Natural killer cell (primary cell): ENCODE results near the gene GRB7. TPM values are rescaled to one million over a fixed set of nuclear protein-coding genes. Genes with fewer than 3 reads are reported as not detected.

ENCODE experiments used
- ATAC-seq, 3 donors: fragments of 150-1000 bp in 2 of 3; fragments of 200-7000 bp in 1 of 3; cut with Tn5 transposase; 1 replicate in 1 of 3; 2 replicates in 2 of 3; pipeline ENCODE4 v1.10.0; 2021; ENCODE audit warnings: mild to moderate bottlenecking in 2 of 3, moderate library complexity in 2 of 3
- DNase-seq, 2 donors: peaks; one replicate each; pipeline versions ENCODE4 v3.0.0 to v3.0.0-alpha.2; 2013 to 2021; ENCODE audit warnings: mixed read lengths in 1 of 2
- H3K27ac ChIP-seq: one replicate; pipeline ENCODE4 v1.5.1; 2013; ENCODE audit warnings: mild to moderate bottlenecking, low read length
- H3K27me3 ChIP-seq: one replicate; pipeline ENCODE4 v1.6.1; 2013; ENCODE audit warnings: low read length; ENCODE audit not compliant: control insufficient read depth, insufficient read depth
- H3K36me3 ChIP-seq: one replicate; pipeline ENCODE4 v1.6.1; 2013; ENCODE audit warnings: low read length; ENCODE audit not compliant: control insufficient read depth, insufficient read depth
- H3K4me1 ChIP-seq: one replicate; pipeline ENCODE4 v1.6.1; 2013; ENCODE audit warnings: low read length; ENCODE audit not compliant: control insufficient read depth, insufficient read depth
- H3K4me3 ChIP-seq: one replicate; pipeline ENCODE4 v1.5.1; 2013; ENCODE audit warnings: low read length
- H3K9me3 ChIP-seq: one replicate; pipeline ENCODE4 v1.6.1; 2013; ENCODE audit warnings: low read length; ENCODE audit not compliant: control insufficient read depth, insufficient read depth
- H3K27ac Mint-ChIP-seq, 2 donors: one replicate each; pipeline ENCODE4 v1.8.0; 2022; ENCODE audit warnings: mild to moderate bottlenecking in 2 of 2, mixed read lengths in 2 of 2, moderate library complexity in 1 of 2
- H3K27me3 Mint-ChIP-seq, 2 donors: one replicate each; pipeline ENCODE4 v1.8.0; 2022; ENCODE audit warnings: low read depth in 2 of 2, mixed read lengths in 2 of 2
- H3K36me3 Mint-ChIP-seq: one replicate; pipeline ENCODE4 v1.8.0; 2022; ENCODE audit warnings: mixed read lengths
- H3K4me1 Mint-ChIP-seq, 2 donors: one replicate each; pipeline ENCODE4 v1.8.0; 2022; ENCODE audit warnings: mixed read lengths in 2 of 2
- H3K4me3 Mint-ChIP-seq: one replicate; pipeline ENCODE4 v1.8.0; 2022; ENCODE audit warnings: mild to moderate bottlenecking, moderate library complexity, mixed read lengths
- H3K9me3 Mint-ChIP-seq, 2 donors: one replicate each; pipeline ENCODE4 v1.8.0; 2022; ENCODE audit warnings: mixed read lengths in 2 of 2
- CTCF ChIP-seq: fragments of 200-600 bp; IDR thresholded peaks from one replicate; pipeline ENCODE4 v1.8.0; 2022; ENCODE audit warnings: antibody characterized with exemption
- WGBS: methylation state at CpG from one replicate; pipeline ENCODE4 v1.1.7; 2013; ENCODE audit warnings: missing lambda C conversion rate; ENCODE audit not compliant: insufficient coverage; 5-methylcytosine and 5-hydroxymethylcytosine counted together
- intact Hi-C: fragments of 100-400 bp; cut with micrococcal nuclease; formaldehyde crosslinking; loops from one replicate; pipeline ENCODE4 v1.14.2; 2022
- total RNA-seq, 4 donors: library from RNA; stranded (reverse); fragments of 120-200 nt in 1 of 4; gene quantifications; one replicate each; pipeline versions ENCODE4 v1.2.3 to v1.2.4, GENCODE V29; 2013 to 2022

GRB7 gene
- total RNA-seq, 3 donors from 2014 or later (not counting 1 experiment from before 2014, with no cell fraction given): 0.27 TPM; not detected in 2

DNA sequence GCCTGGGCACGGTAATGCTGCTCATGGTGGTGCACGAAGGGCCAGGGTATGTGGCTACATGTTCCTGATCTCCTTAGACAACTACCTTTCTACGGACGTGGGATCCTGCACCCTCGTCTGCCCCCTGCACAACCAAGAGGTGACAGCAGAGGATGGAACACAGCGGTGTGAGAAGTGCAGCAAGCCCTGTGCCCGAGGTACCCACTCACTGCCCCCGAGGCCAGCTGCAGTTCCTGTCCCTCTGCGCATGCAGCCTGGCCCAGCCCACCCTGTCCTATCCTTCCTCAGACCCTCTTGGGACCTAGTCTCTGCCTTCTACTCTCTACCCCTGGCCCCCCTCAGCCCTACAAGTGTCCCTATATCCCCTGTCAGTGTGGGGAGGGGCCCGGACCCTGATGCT, 25.9 kb upstream of the GRB7 start:
- peaks cover 8% of the 10 kb centered on the region for H3K36me3 ChIP-seq

GRCh38 chr17:39714234-39714633, 23.5 kb upstream of the GRB7 start:
- Histone ChIP-seq H3K4me1 (peaks cover 13% of the 10 kb centered on the region), H3K27me3 (no peaks in the 10 kb centered on the region), H3K4me3 (no peak overlapping the region), H3K9me3 (no peaks in the 10 kb centered on the region), H3K27ac (no peak overlapping the region), H3K36me3 (peaks cover 8% of the 10 kb centered on the region)
- peaks cover 28 to 39% of the 10 kb centered on the region in 2 donors for H3K4me1 Mint-ChIP-seq
- no peak overlapping the region for H3K27ac Mint-ChIP-seq
- H3K4me3 Mint-ChIP-seq: no peak overlapping the region
- no peak for ATAC-seq
- no peaks in the 10 kb centered on the region for H3K9me3 Mint-ChIP-seq
- no peak for DNase-seq
- H3K36me3 Mint-ChIP-seq: no peaks in the 10 kb centered on the region
- intact Hi-C loops: no loop called here
- no peak for TF ChIP-seq CTCF
- 95% methylated on average over 3 of the region's 4 CpGs for WGBS
- H3K27me3 Mint-ChIP-seq: no peaks in the 10 kb centered on the region

More for the DNA sequence above, 25.9 kb upstream of the GRB7 start:
- Histone ChIP-seq H3K4me1 (peaks cover 37% of the 10 kb centered on the region), H3K4me3 (no peak overlapping the region), H3K9me3 (no peaks in the 10 kb centered on the region), H3K27ac (no peak overlapping the region), H3K27me3 (no peaks in the 10 kb centered on the region)
- DNase-seq: no peak
- TF ChIP-seq CTCF: no peak
- Mint-ChIP-seq H3K4me1 (peaks cover 52 to 58% of the 10 kb centered on the region in 2 donors), H3K4me3 (no peak overlapping the region), H3K9me3 (no peaks in the 10 kb centered on the region), H3K27ac (peak overlapping the region; percentile 86 to 90), H3K27me3 (no peaks in the 10 kb centered on the region), H3K36me3 (no peaks in the 10 kb centered on the region)
- 92% methylated on average over 10 of the region's 10 CpGs for WGBS
- ATAC-seq: no peak
- intact Hi-C loops: no loop called here

DNA sequence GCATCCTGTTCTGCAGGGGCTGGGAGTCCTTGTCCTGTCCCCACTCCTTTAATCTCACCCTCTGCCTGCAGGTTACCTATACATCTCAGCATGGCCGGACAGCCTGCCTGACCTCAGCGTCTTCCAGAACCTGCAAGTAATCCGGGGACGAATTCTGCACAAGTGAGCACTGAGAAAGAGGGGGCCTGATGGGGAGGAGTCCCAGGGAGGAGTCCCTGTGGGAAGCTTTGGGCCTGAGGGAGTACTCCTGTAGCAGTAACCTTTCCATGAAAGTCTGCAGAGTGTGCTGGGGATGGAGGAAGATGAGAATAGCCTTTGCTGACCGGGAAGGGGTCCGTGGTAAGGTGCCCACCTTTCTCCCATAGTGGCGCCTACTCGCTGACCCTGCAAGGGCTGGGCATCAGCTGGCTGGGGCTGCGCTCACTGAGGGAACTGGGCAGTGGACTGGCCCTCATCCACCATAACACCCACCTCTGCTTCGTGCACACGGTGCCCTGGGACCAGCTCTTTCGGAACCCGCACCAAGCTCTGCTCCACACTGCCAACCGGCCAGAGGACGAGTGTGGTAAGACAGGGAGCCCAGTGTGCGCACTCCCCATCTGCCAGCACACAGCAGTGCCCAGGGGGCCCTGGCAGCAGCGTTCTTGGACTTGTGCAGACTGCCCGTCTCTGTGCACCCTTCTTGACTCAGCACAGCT, 22.2 kb upstream of the GRB7 start:
- peaks cover under 1% of the 10 kb centered on the region for H3K4me1 ChIP-seq
- H3K27ac Mint-ChIP-seq: peak overlapping the region in 1 of 2 donors; percentile 18
- H3K36me3 ChIP-seq: peaks cover 13% of the 10 kb centered on the region
- no peaks in the 10 kb centered on the region for H3K27me3 ChIP-seq
- TF ChIP-seq CTCF: no peak
- peaks cover 16 to 28% of the 10 kb centered on the region in 2 donors for H3K4me1 Mint-ChIP-seq
- no peak overlapping the region for H3K4me3 ChIP-seq
- no peaks in the 10 kb centered on the region for H3K36me3 Mint-ChIP-seq
- no peaks in the 10 kb centered on the region for H3K27me3 Mint-ChIP-seq
- ATAC-seq (peak in 1 of 3 donors; percentile 8), DNase-seq (no peak)
- H3K4me3 Mint-ChIP-seq: no peak overlapping the region
- no peaks in the 10 kb centered on the region for H3K9me3 ChIP-seq
- no peaks in the 10 kb centered on the region for H3K9me3 Mint-ChIP-seq
- intact Hi-C loops: no loop called here
- 95% methylated on average over 18 of the region's 18 CpGs for WGBS
- H3K27ac ChIP-seq: no peak overlapping the region
